ENCODE results near the gene IGSF8. TPM values are rescaled to one million over a fixed set of nuclear protein-coding genes. Genes with fewer than 3 reads are reported as not detected.

IGSF8 gene
- total and polyA plus RNA-seq, 4 donors = 23.5 to 39.5 (median 26.8) TPM

DNA sequence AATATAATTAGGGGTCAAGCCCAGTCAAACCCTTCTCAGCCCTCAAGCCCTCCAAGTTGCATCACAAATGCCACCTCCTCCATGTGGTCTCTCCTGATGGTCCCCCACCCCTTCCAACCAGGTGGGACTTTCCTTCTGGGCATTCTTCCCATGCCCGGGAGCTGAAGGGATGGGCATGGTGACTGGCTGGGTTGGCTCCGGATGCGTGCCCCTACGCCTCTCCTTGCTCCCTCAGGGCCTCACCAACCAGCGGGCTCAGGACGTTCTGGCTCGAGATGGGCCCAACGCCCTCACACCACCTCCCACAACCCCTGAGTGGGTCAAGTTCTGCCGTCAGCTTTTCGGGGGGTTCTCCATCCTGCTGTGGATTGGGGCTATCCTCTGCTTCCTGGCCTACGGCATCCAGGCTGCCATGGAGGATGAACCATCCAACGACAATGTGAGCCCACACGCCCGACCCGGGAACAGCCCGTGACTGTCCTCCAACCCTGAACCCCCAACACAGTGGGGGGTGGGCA is 24.6 kb upstream of the IGSF8 start:
- no peak for DNase-seq
- no peaks in the 10 kb centered on the region for H3K36me3 ChIP-seq (ENCODE audit: control insufficient read depth in 4 of 4, insufficient read depth in 4 of 4, low read length in 4 of 4)
- no peaks in the 10 kb centered on the region for H3K9me3 ChIP-seq (ENCODE audit: control insufficient read depth in 4 of 4, insufficient read depth in 3 of 4, low read length in 3 of 4)
- 88 to 92% methylated on average over 16 of the region's 16 CpGs for WGBS, 2 donors
- no peak overlapping the region for H3K9ac ChIP-seq (ENCODE audit: insufficient read depth in 1 of 2, low read length in 2 of 2)
- H3K4me1 ChIP-seq (ENCODE audit: control insufficient read depth in 5 of 5, insufficient read depth in 5 of 5, low read length in 5 of 5) = peaks cover 6 to 9% (median 8%) of the 10 kb centered on the region in 5 donors
- ATAC-seq (ENCODE audit: insufficient read depth, low FRiP score) = no peak
- no peaks in the 10 kb centered on the region for H3K27me3 ChIP-seq (ENCODE audit: control insufficient read depth in 3 of 3, insufficient read depth in 3 of 3, low read length in 2 of 3)
- TF ChIP-seq, protein P1, sequence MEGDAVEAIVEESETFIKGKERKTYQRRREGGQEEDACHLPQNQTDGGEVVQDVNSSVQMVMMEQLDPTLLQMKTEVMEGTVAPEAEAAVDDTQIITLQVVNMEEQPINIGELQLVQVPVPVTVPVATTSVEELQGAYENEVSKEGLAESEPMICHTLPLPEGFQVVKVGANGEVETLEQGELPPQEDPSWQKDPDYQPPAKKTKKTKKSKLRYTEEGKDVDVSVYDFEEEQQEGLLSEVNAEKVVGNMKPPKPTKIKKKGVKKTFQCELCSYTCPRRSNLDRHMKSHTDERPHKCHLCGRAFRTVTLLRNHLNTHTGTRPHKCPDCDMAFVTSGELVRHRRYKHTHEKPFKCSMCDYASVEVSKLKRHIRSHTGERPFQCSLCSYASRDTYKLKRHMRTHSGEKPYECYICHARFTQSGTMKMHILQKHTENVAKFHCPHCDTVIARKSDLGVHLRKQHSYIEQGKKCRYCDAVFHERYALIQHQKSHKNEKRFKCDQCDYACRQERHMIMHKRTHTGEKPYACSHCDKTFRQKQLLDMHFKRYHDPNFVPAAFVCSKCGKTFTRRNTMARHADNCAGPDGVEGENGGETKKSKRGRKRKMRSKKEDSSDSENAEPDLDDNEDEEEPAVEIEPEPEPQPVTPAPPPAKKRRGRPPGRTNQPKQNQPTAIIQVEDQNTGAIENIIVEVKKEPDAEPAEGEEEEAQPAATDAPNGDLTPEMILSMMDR (IDR thresholded peaks at IDR 0.05; ENCODE audit: control extremely low read depth, extremely low read depth) = no peak
- H3K4me3 ChIP-seq = no peak overlapping the region
- H3K27ac ChIP-seq (ENCODE audit: low read depth in 1 of 2, low read length in 1 of 2) = no peak overlapping the region

DNA sequence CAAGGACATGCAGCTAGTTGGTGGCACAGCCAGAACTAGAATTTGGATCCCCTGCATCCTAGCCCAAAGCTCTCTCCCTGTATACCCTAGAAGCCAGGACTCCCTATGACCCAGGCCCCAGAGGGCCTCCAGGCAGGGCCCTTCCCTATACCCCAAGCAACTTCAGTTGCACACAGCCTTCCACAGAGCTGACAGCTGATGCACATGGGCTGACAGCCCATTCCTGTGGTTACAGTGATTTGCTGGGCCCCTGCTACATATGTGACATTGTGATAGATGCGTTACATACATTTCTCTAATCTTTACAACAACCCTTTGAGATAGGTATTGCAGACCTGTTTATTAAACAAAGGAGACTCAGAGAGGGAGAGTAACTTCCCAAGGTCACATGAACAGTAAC is 23.0 kb upstream of the IGSF8 start:
- ATAC-seq (ENCODE audit: insufficient read depth, low FRiP score) (no peak), DNase-seq (no peak)
- Histone ChIP-seq H3K27ac (ENCODE audit: low read depth in 1 of 2, low read length in 1 of 2) (no peak overlapping the region), H3K36me3 (ENCODE audit: control insufficient read depth in 4 of 4, insufficient read depth in 4 of 4, low read length in 4 of 4) (no peaks in the 10 kb centered on the region), H3K9me3 (ENCODE audit: control insufficient read depth in 4 of 4, insufficient read depth in 3 of 4, low read length in 3 of 4) (no peaks in the 10 kb centered on the region), H3K4me1 (ENCODE audit: control insufficient read depth in 5 of 5, insufficient read depth in 5 of 5, low read length in 5 of 5) (peaks cover 6 to 24% (median 12%) of the 10 kb centered on the region in 5 donors), H3K9ac (ENCODE audit: insufficient read depth in 1 of 2, low read length in 2 of 2) (no peak overlapping the region), H3K27me3 (ENCODE audit: control insufficient read depth in 3 of 3, insufficient read depth in 3 of 3, low read length in 2 of 3) (no peaks in the 10 kb centered on the region), H3K4me3 (no peak overlapping the region)
- WGBS, 2 donors = 91 to 92% methylated on average over 1 of the region's 1 CpG
- TF ChIP-seq, protein P1 (IDR thresholded peaks at IDR 0.05; ENCODE audit: control extremely low read depth, extremely low read depth) = no peak

DNA sequence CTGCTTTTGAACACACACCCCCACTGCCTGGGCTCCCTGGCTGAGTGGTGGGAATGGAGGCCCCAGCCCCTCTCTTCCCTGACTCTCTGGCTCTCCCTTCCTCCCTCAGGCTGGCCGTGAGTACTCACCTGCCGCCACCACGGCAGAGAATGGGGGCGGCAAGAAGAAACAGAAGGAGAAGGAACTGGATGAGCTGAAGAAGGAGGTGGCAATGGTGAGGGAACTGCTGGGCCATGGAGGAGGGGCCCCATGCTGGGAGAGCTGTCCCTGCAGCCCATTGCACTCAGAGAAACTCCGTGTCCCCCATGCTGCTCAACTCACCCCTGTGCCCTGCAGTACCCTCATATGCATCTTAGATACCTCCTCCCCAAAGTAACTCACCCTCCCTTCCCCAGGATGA is 22.4 kb upstream of the IGSF8 start:
- H3K4me3 ChIP-seq = no peak overlapping the region
- ATAC-seq (ENCODE audit: insufficient read depth, low FRiP score) (no peak), DNase-seq (no peak)
- TF ChIP-seq, protein P1 (IDR thresholded peaks at IDR 0.05; ENCODE audit: control extremely low read depth, extremely low read depth) = no peak
- no peaks in the 10 kb centered on the region for H3K36me3 ChIP-seq (ENCODE audit: control insufficient read depth in 4 of 4, insufficient read depth in 4 of 4, low read length in 4 of 4)
- H3K27me3 ChIP-seq (ENCODE audit: control insufficient read depth in 3 of 3, insufficient read depth in 3 of 3, low read length in 2 of 3) = no peaks in the 10 kb centered on the region
- 89 to 92% methylated on average over 5 of the region's 5 CpGs for WGBS, 2 donors
- peaks cover 6 to 27% (median 12%) of the 10 kb centered on the region in 5 donors for H3K4me1 ChIP-seq (ENCODE audit: control insufficient read depth in 5 of 5, insufficient read depth in 5 of 5, low read length in 5 of 5)
- no peaks in the 10 kb centered on the region for H3K9me3 ChIP-seq (ENCODE audit: control insufficient read depth in 4 of 4, insufficient read depth in 3 of 4, low read length in 3 of 4)
- H3K27ac ChIP-seq (ENCODE audit: low read depth in 1 of 2, low read length in 1 of 2) = no peak overlapping the region
- no peak overlapping the region for H3K9ac ChIP-seq (ENCODE audit: insufficient read depth in 1 of 2, low read length in 2 of 2)

DNA sequence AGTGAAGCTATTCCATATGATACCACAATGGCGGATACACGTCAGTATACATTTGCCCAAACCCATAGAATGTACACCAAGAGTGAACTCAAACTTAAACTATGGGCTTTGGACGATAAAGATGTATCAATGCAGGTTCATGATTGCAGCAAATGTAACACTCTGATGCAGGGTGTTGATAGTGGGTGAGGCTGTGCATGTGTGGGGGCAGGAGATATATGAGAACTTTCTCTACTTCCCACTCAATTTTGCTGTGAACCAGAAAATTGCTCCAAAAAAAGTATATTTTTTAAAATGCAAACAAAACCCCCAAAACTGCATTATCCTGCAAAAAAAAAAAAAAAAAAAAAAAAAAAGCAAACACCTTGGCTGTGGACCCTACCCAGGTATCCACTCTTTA is 20.5 kb upstream of the IGSF8 start:
- WGBS, 2 donors = 94 to 96% methylated on average over 3 of the region's 3 CpGs
- TF ChIP-seq, protein P1 (IDR thresholded peaks at IDR 0.05; ENCODE audit: control extremely low read depth, extremely low read depth) = no peak
- Histone ChIP-seq H3K4me1 (ENCODE audit: control insufficient read depth in 5 of 5, insufficient read depth in 5 of 5, low read length in 5 of 5) (peaks cover 0 to 43% (median 12%) of the 10 kb centered on the region in 5 donors), H3K9me3 (ENCODE audit: control insufficient read depth in 4 of 4, insufficient read depth in 3 of 4, low read length in 3 of 4) (no peaks in the 10 kb centered on the region), H3K36me3 (ENCODE audit: control insufficient read depth in 4 of 4, insufficient read depth in 4 of 4, low read length in 4 of 4) (no peaks in the 10 kb centered on the region), H3K27ac (ENCODE audit: low read depth in 1 of 2, low read length in 1 of 2) (no peak overlapping the region), H3K9ac (ENCODE audit: insufficient read depth in 1 of 2, low read length in 2 of 2) (no peak overlapping the region), H3K4me3 (no peak overlapping the region), H3K27me3 (ENCODE audit: control insufficient read depth in 3 of 3, insufficient read depth in 3 of 3, low read length in 2 of 3) (peaks cover 0 to 2% (median 0%) of the 10 kb centered on the region in 3 donors)
- no peak for DNase-seq
- ATAC-seq (ENCODE audit: insufficient read depth, low FRiP score) = no peak

All from lung (tissue), 12 donors.